ES-I3 (cell line): Measurements from ENCODE around the gene GUCY2D.
A peak's percentile ranks its signal among the peaks of the same experiment; 100 is the strongest.
"Not testable (repeated sequence)": the region's sequence is repeated elsewhere in the genome, so short reads cannot be mapped to it uniquely, and the experiment has no call there.

Experiments
- H3K36me3 ChIP-seq: 2 replicates; pipeline ENCODE4 v1.6.1; 2013; ENCODE audit warnings: mild to moderate bottlenecking, low read length, control low read depth, moderate library complexity; ENCODE audit not compliant: insufficient read depth
- H3K4me1 ChIP-seq: 2 replicates; pipeline ENCODE4 v1.6.1; 2013; ENCODE audit warnings: mild to moderate bottlenecking, control low read depth, low read length; ENCODE audit not compliant: insufficient read depth
- H3K9ac ChIP-seq: 2 replicates; pipeline ENCODE4 v1.6.1; 2013; ENCODE audit warnings: low read depth, mild to moderate bottlenecking, low read length, moderate library complexity
- H3K9me3 ChIP-seq: 2 replicates; pipeline ENCODE4 v1.6.1; 2013; ENCODE audit warnings: mild to moderate bottlenecking, low read length, moderate library complexity; ENCODE audit not compliant: control insufficient read depth, insufficient read depth

Gene GUCY2D

DNA sequence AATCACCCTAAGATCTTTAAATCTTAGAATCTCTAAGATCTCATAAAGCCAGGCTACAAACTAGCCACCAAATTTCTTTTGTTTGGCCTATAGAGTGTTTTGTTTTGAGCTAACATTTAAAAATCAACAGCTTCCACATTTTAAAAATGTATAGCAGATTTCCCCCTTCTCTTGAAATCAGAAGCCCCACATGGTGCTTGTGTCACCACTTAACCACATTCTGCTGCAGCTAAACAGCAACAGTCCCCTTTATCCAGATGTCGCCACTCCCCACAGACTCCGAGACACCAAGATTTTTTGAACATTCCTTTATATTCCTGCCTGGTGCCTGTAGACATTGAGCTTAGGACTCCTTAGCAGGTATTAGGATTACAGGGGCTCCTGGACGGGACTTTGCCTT is 16.0 kb downstream of the GUCY2D start:
- no peaks in the 10 kb centered on the region for H3K36me3 ChIP-seq

DNA sequence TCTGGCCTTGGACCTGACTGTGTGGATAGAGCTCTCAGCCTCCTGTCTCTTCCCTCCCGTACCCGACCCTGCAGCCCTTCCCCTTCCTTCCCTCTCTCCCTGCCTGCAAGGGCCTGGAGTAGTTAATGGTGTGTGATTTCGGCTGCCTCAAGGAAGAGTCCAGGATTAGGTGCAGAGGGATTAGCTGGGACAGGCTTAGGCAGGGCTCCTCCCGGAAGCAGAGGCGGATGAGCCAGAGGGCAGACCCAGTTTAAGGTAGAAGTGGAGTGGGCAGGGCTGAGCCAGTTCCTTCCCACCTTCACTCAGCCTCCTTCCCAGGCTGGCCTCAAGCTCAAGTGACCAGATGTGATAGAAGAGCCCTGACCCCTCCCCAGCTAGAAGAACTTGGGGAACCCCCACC is 16.8 kb downstream of the GUCY2D start:
- Histone ChIP-seq H3K4me1 (peaks cover 8% of the 10 kb centered on the region), H3K9ac (no peak overlapping the region), H3K9me3 (no peaks in the 10 kb centered on the region), H3K36me3 (no peaks in the 10 kb centered on the region)

More for the DNA sequence above, 16.0 kb downstream of the GUCY2D start:
- Histone ChIP-seq H3K9me3 (no peaks in the 10 kb centered on the region), H3K9ac (no peak overlapping the region), H3K4me1 (peaks cover 8% of the 10 kb centered on the region)

DNA sequence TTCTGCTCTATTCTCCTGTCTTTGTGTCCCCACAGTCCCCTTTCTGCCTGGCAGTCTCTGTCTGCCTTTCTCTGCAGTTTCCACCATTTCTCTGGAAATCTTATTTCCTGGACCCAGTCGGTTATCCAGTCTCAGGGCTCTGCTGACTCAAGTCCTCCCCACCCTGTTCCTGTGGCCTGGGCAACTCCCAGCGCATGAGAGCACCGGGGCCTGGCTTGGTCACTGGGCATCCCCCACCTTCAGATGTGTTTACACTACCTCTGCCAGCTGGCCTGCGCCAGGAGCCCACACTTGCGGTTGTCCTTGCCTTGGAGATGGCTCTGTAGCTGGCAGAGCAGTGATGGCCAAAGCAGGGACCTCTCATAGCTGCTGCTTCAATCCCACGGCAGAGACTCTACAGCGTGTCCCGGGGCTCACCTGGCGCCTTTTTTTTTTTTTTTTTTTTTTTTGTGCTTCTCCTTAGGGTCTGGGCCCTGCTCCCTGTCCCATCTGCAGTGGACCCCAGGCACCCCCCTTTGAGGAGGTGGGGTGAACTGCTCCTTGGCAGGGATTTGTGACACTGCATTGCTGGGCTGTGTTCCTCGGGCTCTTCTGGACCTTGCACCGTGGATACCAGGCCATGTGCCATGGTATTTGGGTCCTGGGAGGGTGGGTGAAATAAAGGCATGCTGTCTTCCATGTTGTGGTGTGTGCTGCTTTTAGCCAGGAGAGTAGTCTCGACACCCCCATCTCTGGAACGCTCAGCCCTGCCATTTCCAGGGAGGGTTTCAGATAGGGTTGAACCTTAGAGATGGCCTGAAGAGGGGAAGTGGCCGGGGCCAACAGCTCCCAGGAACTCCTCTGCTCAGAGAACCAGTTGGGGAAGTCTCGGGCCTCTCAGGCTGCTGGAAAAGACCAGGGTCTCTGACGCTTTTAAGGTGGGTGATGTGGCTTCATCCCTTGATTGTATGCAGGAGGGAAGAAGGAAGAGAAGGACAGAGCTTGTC is 17.5 kb downstream of the GUCY2D start:
- Histone ChIP-seq H3K9ac (no peak overlapping the region), H3K4me1 (peaks cover 8% of the 10 kb centered on the region), H3K9me3 (no peaks in the 10 kb centered on the region), H3K36me3 (no peaks in the 10 kb centered on the region)

DNA sequence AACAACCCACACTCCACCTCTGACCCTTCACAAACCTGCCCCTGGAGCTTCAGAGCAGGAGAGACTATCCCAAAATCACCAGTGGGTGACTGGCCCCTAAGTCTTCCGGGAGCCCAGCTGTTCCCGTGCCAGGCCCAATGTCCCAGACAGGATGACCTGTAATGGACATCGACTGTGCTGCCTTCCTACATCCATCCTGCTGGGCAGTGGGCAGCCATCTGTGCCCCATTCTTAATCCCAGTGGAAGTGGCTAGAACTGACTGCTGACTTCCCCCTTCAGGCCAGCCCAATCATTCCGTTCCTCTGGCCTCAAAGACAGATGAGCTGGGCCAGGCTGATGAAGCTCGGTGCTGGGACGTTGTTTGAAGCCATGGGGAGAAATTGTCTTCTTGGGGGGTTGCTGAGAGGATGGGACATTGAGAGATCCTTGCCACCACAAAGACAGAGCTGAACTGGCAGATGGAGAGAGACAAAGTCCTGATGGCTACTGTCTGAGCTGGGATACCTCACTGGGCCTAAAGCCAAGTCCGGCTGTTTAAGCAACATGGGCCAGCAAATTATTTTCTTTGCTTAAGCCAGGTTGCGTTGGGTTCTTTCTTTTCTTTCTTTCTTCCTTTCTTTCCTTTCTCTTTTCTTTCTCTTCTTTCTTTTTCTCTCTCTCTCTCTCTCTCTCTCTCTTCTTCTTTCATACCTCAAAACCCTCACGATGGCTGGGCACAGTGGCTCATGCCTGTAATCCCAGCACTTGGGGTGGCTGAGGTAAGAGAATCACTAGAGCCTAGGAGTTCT is 18.6 kb downstream of the GUCY2D start:
- Histone ChIP-seq H3K36me3 (no peaks in the 10 kb centered on the region), H3K4me1 (peaks cover 8% of the 10 kb centered on the region)

DNA sequence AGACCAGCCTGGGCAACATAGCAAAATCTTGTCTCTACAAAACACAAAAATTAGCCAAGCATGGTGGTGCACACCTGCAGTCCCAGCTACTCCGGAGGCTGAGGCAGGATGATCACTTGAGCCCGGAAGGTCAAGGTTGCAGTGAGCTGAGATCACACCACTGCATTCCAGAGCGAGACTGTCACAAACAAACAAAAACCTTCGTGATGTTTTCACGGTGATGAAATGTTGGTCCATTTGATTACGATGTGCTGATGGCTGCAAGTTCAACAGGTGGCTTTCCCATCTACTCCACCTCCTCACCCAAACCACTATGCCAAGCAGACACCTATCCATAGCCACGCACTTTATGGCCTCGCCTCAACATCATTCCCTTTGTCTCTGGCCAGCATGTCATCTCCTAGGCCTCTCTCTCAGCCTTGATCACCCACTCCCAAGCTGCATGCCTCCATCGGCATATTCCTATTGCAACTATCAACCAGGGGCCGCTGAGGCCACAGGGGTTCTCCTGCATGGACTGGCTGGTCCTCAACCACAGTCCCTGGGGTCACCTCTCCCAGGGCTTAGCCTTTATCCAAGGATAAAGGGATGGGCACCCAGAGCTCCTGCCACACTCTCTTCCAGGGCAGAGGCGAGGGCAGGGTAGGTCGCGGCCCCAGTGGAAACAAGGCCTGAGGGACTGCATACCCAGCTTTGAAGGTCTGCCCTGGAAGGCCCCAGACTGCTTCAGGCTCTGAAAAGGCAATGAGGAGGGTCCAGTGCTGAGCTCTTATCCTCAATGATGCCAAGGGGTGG is 19.3 kb downstream of the GUCY2D start:
- H3K9me3 ChIP-seq = no peaks in the 10 kb centered on the region
- no peak overlapping the region for H3K9ac ChIP-seq
- H3K36me3 ChIP-seq = no peaks in the 10 kb centered on the region
- peaks cover 8% of the 10 kb centered on the region for H3K4me1 ChIP-seq

More for the DNA sequence above, 18.6 kb downstream of the GUCY2D start:
- Histone ChIP-seq H3K9me3 (no peaks in the 10 kb centered on the region), H3K9ac (no peak overlapping the region)

DNA sequence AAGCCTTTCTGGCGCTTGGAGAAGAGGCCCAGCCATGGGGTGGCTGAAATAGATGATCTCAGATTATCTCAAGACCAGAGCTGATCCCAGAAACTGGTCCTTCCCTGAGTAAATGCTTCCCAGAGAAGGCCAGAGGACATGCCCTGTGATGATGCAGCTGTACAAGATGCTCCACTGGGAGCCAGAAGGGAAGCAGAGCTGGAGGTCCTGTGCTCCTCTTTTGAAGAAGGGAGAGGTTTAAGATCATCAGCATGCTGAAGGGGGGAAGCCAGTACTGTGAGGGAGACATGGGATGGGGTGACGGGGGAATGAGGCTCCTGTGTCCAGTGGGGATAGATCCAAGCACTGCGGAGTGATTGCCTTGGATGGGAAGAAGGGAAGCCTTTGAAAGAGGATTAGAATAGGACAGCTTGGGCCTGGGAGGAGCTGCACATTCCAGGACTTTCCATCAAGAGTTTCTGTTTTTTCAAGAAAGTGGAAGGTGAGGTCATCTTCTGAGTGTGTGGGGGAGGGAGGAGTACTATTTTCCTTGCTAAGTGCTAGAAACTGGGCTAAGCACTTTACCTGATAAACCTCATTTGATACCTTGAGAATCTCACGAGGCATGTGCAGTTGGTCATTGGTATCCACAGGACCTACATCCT is 20.1 kb downstream of the GUCY2D start:
- no peaks in the 10 kb centered on the region for H3K9me3 ChIP-seq
- no peak overlapping the region for H3K9ac ChIP-seq
- H3K4me1 ChIP-seq = peaks cover 8% of the 10 kb centered on the region
- H3K36me3 ChIP-seq = no peaks in the 10 kb centered on the region

DNA sequence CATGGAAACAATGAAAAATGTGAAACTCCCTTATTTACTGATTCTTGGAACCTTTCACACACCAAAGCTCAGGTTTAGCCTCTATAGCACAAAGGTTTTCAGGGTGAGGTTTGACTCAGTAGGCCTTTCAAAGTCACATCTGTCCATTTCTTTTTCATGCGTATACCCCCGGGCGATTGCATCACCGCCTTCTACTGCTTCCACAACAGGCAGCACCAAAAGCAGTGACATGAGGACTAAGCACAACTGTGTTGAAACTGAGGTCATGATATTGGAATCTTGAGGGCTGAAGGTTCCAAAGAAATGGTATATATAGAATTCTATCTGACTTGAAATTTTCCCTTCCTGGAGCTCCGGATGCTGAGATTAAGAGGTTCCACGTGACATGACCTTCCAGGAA is 21.7 kb downstream of the GUCY2D start:
- H3K9me3 ChIP-seq, H3K9ac ChIP-seq, H3K4me1 ChIP-seq, H3K36me3 ChIP-seq: not testable (repeated sequence)

DNA sequence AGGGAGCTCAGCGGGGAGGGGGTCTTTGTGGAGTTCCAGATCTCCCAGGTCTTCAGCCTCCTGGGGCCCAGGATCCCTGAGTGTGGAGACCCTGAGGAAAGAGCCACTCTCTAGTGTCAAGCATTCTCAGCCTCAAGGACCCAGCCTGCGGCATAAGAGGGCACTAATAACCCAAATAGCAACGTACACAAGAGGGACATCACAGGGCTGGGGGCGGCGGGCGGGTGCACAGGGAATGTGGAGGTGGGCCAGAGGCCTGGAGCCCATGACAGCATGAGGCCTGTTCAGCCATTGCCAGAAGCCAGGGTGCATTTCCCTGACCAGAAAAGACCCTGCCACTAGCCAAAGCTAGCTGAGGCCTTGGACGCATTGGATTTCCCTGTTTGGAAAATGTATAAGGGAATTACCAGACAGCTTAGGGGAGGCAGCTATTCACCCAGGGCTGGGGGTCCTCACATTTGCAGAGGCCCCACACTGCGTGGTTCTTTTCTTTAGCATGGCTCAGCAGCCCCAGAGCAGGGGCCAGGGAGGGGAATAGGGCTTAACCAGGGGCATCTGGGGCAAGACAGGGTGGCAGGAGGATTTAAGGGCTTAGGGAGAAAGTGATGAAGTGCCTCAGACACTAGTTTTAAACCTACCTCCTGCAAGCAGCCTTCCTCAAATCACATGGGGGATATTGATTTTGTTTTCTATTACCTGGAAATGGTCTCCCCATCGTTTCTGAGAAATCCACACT is 22.9 kb downstream of the GUCY2D start:
- Histone ChIP-seq H3K36me3 (no peaks in the 10 kb centered on the region), H3K4me1 (peaks cover 8% of the 10 kb centered on the region), H3K9me3 (peaks cover 5% of the 10 kb centered on the region; the same call in 1 of the 2 replicates), H3K9ac (no peak overlapping the region)

DNA sequence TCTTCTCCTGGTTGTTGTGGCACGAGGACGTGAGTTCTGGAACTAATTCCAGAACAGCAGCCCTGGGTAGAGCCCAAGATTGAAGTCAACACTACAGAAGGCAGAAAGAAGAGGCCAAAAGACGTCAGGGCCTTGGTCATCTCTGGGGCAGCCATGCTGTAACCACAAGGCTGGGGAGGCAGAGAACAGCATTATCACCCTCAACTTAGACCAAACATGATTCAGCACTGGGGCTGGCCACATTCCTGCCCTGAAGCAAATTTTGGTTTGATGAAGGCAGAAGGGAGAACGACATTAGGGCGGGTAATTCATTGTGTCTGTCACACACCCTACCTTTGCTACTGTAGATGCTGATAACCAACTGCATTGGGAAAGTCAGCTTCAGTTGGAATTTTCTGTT is 26.7 kb downstream of the GUCY2D start:
- peaks cover 5% of the 10 kb centered on the region; the same call in 1 of the 2 replicates for H3K9me3 ChIP-seq
- H3K9ac ChIP-seq = no peak overlapping the region
- no peaks in the 10 kb centered on the region for H3K36me3 ChIP-seq

DNA sequence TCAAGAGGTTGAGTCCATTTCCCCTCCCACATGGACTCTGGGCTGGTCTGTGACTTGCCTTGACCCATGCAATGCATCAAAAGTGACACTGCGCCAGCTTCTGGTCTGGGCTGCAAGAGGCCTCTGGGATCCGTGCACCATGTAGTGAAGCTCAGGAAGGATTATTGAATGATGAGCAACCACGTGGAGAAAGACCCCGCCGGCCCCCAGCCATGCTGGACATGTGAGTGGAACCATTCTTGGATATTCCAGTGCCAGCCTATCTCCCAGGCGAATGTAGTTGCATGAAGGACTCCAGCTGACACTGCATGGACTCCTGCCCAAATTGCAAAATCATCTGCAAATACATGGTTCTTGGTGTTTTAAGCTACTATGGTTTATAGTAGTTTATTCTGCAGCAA is 28.8 kb downstream of the GUCY2D start:
- no peaks in the 10 kb centered on the region for H3K4me1 ChIP-seq
- no peaks in the 10 kb centered on the region for H3K36me3 ChIP-seq
- peaks cover 5% of the 10 kb centered on the region; the same call in 1 of the 2 replicates for H3K9me3 ChIP-seq
- no peak overlapping the region for H3K9ac ChIP-seq

More for the DNA sequence above, 26.7 kb downstream of the GUCY2D start:
- H3K4me1 ChIP-seq = no peaks in the 10 kb centered on the region

DNA sequence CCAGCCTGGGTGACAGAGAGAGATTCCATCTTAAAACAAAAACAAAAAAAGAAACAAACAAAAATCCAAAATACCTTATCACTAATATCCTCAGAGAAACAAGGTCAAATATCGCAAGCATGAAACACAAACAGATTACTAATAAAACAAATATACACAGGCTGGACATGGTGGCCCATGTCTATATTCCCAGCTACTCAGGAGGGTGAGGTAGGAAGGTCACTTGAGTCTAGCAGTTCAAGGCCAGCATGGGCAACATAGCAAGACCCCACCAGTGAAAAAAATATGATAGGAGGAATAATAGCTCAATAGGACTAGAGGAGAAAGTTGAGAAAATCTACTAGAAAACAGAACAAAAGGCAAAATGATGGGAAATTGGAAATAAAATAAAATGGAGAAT is 29.5 kb downstream of the GUCY2D start:
- Histone ChIP-seq H3K9me3 (peaks cover 5% of the 10 kb centered on the region; the same call in 1 of the 2 replicates), H3K9ac (no peak overlapping the region), H3K4me1 (no peaks in the 10 kb centered on the region), H3K36me3 (no peaks in the 10 kb centered on the region)

DNA sequence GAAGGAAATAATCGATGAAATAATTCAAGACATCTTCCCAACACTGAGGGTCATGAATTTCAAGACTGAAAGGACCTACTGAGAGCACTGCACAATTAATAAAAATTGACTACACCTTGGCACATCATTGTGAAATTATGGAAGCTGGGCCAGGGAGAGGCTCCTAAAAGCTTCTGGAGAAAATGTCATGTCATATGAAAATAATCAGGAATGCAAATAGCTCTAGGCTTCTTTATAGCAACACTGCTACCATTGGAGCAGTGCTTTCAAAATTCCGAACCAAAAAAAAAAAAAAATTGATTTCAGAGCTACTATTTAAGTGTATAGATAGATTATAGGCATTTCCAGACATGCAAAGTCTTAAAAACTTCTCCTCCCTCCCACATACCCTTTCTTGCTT is 30.0 kb downstream of the GUCY2D start:
- H3K4me1 ChIP-seq = no peaks in the 10 kb centered on the region
- no peaks in the 10 kb centered on the region for H3K36me3 ChIP-seq
- peaks cover 5% of the 10 kb centered on the region; the same call in 1 of the 2 replicates for H3K9me3 ChIP-seq
- no peak overlapping the region for H3K9ac ChIP-seq

DNA sequence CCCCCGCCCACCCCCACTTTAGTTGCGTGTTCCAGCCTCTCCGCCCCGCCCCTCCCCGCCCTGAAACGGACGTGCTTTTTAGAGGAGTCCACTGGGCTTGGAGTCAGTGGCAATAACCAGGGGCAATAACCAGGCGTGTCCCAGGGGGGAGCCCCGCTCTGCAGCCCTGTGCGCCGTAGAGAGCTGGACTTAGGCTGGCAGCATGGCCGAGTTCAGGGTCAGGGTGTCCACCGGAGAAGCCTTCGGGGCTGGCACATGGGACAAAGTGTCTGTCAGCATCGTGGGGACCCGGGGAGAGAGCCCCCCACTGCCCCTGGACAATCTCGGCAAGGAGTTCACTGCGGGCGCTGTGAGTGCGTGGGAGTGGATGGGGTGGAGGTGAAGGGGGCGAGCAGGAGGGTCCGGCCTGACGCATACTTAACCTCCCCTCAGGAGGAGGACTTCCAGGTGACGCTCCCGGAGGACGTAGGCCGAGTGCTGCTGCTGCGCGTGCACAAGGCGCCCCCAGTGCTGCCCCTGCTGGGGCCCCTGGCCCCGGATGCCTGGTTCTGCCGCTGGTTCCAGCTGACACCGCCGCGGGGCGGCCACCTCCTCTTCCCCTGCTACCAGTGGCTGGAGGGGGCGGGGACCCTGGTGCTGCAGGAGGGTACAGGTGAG is 36.7 kb downstream of the GUCY2D start, which contains the start of gene ALOX15B:
TSS of gene ALOX15B (plus strand) at position 106 of the 657 bp plus-strand sequence. CDS start at position 203, 97 bp downstream.
- peak within 1 kb of the TSS; percentile 47; the same call in 1 of the 2 replicates for H3K9ac ChIP-seq
- H3K36me3 ChIP-seq = no peaks in the 10 kb centered on the region
- no peaks in the 10 kb centered on the region for H3K9me3 ChIP-seq
- no peaks in the 10 kb centered on the region for H3K4me1 ChIP-seq
